GM04504 (cell line): ENCODE data around the gene PDE9A.

Source experiments
- DNase-seq: peaks from one replicate; pipeline ENCODE4 v3.0.0-alpha.2; 2012; ENCODE audit warnings: low read depth

PDE9A gene

DNA sequence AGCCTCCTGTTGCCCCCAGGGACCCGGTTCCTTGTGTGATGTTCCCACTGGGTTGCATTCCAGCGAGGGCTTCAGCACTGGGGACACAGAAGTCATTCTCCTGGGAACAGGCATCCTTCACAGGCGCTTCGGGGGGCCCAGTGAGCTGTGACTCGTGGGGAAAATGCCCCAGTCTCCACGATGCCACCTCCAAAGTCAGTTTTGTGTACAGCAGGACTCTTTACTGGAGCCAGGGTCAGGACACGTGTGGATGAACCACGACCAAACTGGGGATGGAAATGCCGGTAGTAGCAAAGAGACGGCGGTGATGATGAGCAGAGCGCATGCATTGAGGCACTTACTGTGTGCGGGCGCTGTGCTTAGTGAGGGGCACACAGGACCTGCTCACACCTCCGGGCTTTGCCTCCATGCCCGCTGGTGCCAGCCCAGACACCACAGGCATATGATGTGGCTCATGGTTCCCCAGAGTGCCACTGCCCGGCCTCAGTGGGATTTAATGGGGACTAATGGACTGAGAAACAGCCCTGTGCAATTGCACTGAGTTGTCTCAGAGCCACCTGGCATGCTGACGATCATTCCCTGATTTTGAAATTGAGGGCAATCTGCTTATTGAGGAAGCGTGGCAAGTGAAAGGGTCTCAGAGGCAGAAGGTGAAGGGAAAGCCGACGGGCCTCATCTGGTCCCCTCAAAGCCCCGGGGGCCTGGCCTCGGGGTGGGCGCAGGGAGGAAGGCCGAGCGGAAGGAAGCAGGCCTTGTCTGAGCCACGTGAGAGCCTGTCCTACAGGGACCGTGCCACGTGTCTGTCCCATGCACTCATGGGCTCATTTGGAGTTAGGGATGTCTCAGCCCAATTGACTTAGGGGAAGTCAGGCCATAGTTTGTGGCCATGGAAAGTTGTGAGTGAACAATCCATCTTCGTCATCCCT, 91.4 kb downstream of the PDE9A start:
- DNase-seq: no peak

GRCh38 chr21:42745511-42746239, 92.3 kb downstream of the PDE9A start:
- no peak for DNase-seq

DNA sequence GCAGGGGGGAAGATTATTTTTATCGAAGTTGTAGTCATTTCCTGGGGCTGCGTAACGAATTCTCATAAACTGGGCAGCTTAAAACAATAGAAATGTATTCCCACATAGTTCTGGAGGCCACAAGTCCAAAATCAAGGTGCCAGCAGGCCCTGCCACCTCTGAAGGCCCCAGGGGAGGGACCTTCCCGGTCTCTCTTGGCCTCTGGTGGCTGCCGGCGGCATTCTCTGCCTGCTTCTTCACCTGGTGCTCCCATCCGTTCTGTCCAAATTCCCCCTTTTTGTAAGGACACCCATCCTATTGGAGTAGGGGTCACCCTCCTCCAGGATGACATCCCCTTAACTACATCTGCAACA, 92.8 kb downstream of the PDE9A start:
- no peak for DNase-seq

DNA sequence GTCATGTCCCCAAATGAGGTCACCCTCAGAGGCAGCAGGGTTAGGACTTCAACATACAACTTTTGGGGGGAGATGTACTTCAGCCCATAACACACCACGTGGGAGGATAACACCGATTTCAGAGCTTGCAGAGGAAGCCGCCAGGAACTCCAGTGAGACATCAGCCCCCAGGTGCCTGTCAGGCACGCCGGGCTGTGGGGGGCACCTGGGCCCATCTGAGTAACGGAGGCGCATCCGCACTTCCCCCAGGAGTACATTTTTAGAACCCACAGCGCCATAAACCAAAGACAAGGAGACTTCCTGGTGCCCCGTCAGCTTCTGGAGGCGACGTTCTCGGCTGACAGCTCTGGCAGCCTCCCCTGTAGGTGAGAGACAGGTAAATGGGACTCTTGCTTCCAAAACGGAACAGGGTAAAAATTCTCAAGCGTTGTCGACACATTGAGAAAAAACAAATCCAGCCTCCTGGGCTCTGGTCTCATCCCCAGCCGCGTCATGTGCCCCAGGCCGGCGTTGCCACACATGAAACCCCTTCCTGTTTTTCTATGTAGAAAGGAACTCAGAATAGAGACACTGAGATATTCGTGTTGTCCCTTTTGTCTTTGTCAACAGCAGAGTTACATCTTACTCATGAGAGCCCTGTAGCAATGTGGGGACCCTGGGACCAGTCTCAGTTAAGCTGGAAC, 93.3 kb downstream of the PDE9A start:
- DNase-seq: no peak

GRCh38 chr21:42747276-42747701, 93.9 kb downstream of the PDE9A start:
- DNase-seq: no peak

- DNase-seq: no peak
Observed at GRCh38 chr21:42747746-42748351, 94.4 kb downstream of the PDE9A start.

- DNase-seq: no peak
Observed at GRCh38 chr21:42748620-42749176, 95.3 kb downstream of the PDE9A start.

DNA sequence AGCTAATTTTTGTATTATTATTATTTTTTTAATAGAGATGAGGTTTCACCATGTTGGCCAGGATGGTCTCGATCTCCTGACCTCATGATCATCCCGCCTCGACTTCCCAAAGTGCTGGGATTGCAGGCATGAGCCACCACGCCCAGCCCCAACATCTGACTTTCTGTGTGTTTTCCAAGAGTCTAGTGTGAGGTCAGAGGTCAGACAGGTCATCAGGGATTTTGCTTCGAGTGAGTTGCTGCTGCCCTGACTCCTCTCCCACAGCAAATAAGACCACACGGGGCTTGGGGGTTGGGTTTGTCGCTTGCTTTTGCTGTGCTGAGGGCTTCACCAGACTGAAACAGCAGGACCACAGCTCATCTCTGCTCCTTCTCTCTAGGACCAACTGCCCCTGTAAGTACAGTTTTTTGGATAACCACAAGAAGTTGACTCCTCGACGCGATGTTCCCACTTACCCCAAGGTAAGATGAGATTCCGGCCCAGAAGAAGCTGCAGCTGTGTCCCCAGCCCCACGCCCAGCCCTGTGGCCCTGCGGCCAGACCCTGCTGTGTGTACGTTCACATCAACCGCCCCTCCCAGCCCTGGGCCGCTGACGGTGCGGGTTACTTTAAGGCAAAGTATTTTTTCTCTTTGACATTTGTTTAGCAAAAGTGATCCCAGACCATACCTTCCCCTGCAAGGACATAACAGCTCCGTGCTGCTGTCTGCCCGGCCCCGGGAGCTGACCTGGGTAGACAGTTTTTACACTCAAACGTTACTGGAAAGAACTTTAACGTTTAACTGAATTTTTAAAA, 97.5 kb downstream of the PDE9A start:
- no peak for DNase-seq

DNA sequence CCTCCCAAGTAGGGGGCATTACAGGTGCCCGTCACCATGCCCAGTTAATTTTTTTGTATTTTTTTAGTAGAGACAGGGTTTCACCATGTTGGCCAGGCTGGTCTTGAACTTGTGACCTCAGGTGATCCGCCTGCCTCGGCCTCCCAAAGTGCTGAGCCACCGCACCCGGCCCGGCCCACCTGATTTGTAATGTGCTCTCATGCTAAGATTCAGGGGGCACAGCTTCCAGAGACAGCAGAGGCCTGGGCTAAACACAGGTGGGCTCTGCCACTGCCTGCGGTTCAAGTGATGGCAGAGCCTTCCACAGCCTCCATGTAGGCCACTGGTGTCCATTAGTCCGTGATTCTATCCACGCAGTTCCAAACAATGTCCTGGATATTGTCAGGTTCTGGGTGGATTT, 98.4 kb downstream of the PDE9A start:
- no peak for DNase-seq

- no peak for DNase-seq
Observed at GRCh38 chr21:42753804-42754203, 100.4 kb downstream of the PDE9A start.

- DNase-seq: no peak
Observed at GRCh38 chr21:42754270-42754933, 101.0 kb downstream of the PDE9A start.

DNA sequence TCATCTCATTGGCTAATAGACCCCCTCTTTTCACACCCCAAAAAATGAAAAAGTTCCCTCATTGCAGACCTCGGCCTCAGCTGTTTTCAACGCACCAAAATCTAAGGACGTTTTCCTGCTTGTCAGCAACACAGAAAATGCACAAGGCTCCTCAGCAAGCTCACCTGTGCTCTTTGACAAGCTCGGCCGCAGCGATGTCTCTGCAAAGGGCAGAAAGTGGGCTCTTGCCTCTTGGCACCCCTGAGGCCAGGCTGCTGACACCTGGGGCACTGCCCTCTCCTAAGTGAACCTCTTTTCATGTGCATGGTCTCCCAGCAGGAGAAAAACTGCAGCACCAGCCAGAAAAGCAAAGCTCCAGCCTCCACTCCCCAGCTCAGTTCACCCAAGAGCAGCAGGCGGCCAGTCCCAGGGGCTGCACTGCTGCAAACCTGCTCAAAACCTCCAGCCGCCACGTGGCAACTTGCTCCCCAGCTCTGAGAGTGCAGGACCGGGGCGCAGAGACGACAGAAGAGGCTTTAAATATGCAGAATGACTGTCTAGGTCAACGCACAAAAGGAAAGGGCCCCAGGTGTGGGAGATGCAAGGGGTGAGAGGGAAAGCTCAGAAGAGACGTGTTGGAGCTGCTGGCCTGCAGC, 101.7 kb downstream of the PDE9A start:
- no peak for DNase-seq

DNA sequence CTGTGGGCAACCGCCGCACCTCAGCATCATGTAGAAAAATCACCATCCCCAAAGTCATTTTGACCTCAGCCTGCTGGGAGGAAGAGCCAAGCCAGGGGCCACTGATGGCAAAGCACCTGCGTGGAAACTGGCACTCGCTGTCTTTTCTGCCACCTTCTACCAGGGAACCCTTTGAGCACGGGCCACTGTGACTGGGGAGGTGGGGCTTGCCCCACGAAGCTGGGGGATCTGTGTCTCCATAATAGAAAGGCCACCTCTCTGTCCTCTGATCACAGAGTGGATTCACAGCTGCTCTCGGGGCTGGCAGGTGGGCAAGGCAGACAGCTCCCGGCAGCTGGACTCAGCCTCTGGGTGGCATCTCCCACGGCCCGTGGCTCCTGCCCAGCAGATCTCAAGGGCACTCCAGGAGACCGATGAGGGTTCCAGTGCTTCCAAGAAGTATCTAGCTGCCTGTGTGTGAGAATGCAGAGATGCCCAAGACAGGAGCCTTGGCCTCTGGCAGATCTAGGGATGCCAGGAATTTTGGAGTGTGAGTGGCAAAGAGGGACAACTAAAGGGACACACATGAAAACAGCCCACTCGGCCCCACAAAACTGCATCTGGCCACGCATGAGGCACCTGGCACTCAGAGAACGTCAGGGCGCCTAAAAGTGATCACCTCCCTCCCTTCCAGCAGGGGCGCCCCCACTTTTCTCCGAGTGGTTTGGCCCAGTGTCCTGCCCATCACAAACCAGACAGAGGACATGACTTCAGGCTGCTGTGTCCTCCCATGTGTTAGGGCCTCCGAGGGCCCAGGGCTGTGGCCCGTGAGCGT, 102.6 kb downstream of the PDE9A start:
- no peak for DNase-seq

DNA sequence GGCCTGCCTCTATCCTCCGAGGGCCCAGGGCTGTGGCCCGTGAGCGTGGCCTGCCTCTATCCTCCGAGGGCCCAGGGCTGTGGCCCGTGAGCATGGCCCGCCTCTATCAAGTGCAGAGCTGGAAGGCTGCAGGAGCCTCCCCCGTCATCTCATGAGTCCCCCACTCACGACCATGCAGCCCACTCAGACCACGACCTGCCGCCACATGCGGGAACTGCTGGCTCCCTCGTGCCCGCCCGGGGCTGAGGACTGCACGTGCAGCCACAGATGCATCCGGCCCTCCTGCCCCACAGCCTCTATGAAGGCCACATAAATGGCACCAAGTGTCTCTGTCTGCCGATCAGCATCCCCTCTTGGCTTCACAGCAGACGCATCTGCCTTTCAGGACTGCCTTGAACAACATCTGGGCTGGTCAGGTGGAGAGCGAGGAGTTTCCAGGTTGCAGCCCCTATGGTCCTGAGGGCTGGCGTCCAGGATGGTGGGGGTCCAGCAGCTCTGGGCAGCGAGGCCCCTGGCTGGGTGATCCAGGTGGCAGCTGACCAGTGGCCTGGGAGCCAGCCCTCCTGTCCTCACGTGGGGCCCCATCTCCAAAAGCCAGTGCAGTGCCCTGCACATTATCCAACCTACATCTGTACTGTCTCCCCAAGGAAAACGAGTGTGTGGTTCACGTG, 103.3 kb downstream of the PDE9A start:
- DNase-seq: no peak

DNA sequence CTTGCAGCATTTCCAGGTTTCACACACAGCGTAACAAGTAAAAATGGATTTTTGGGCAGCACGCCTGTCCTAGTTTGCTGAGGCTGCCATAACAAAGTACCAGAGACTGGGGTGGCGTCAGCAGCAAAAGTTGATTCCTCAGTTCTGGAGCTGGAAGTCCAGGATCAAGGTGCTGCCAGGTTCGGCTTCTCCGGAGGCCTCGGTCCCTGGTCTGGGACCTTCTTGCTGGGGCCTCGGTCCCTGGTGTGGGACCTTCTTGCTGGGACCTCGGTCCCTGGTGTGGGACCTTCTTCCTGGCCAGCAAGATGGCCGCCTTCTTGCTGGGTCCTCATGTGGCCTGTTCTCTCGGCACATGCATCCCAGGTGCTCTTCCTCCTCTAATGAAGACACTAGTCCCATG, 104.0 kb downstream of the PDE9A start:
- DNase-seq: no peak

- no peak for DNase-seq
Observed at GRCh38 chr21:42757826-42758655, 104.6 kb downstream of the PDE9A start.

- no peak for DNase-seq
Observed at GRCh38 chr21:42758721-42759593, 105.5 kb downstream of the PDE9A start.
